ENCODE measurements around the gene CRIP1. TPM values are rescaled to one million over a fixed set of nuclear protein-coding genes. Genes with fewer than 3 reads are reported as not detected.

CRIP1 gene
- 46.7 TPM for polyA plus RNA-seq (2013, experiment 1 of 2; ENCODE audit: insufficient read length)
- polyA plus RNA-seq (2013, experiment 2 of 2; ENCODE audit: insufficient read length) = 39.6 TPM

GRCh38 chr14:105486163-105486973, at the start of gene CRIP1:
TSS of gene CRIP1 (plus strand) at chr14:105486886. CDS start at chr14:105487260, 374 bp downstream.
- DNase-seq = no peak

- DNase-seq = no peak
These were observed 49.6 kb upstream of the CRIP1 start for GRCh38 chr14:105436891-105437722.

GRCh38 chr14:105437723-105438500, 48.8 kb upstream of the CRIP1 start:
- no peak for DNase-seq

- no peak for DNase-seq
These were observed 47.5 kb upstream of the CRIP1 start for GRCh38 chr14:105439179-105439578.

GRCh38 chr14:105439710-105440553, 46.8 kb upstream of the CRIP1 start:
- DNase-seq = peak; percentile 11

- no peak for DNase-seq
These were observed 46.2 kb upstream of the CRIP1 start for GRCh38 chr14:105440554-105440900.

- DNase-seq = no peak
These were observed 45.7 kb upstream of the CRIP1 start for GRCh38 chr14:105440992-105441391.

- no peak for DNase-seq
These were observed 44.6 kb upstream of the CRIP1 start for GRCh38 chr14:105442125-105442524.

GRCh38 chr14:105442834-105443233, 43.9 kb upstream of the CRIP1 start:
- no peak for DNase-seq

- DNase-seq = no peak
These were observed 41.8 kb upstream of the CRIP1 start for GRCh38 chr14:105444859-105445258.

- DNase-seq = no peak
These were observed 41.4 kb upstream of the CRIP1 start for GRCh38 chr14:105445290-105445689.

- DNase-seq = no peak
These were observed 40.5 kb upstream of the CRIP1 start for GRCh38 chr14:105445901-105446845.

GRCh38 chr14:105446971-105447370, 39.7 kb upstream of the CRIP1 start:
- no peak for DNase-seq

GRCh38 chr14:105447651-105448640, 38.7 kb upstream of the CRIP1 start:
- DNase-seq = no peak

GRCh38 chr14:105448706-105449111, 38.0 kb upstream of the CRIP1 start:
- peak; percentile 53 for DNase-seq

GRCh38 chr14:105449276-105450122, 37.2 kb upstream of the CRIP1 start:
- no peak for DNase-seq

- DNase-seq = no peak
These were observed 36.6 kb upstream of the CRIP1 start for GRCh38 chr14:105450123-105450505.
